Activated CD4-positive, alpha-beta T cell treated with anti-CD3 and anti-CD28 coated beads for 48 hours (primary cell): ENCODE measurements around the gene COL9A2.

Source experiments
- DNase-seq: peaks from one replicate; pipeline ENCODE4 v3.0.0-alpha.2; 2020

The COL9A2 gene

DNA sequence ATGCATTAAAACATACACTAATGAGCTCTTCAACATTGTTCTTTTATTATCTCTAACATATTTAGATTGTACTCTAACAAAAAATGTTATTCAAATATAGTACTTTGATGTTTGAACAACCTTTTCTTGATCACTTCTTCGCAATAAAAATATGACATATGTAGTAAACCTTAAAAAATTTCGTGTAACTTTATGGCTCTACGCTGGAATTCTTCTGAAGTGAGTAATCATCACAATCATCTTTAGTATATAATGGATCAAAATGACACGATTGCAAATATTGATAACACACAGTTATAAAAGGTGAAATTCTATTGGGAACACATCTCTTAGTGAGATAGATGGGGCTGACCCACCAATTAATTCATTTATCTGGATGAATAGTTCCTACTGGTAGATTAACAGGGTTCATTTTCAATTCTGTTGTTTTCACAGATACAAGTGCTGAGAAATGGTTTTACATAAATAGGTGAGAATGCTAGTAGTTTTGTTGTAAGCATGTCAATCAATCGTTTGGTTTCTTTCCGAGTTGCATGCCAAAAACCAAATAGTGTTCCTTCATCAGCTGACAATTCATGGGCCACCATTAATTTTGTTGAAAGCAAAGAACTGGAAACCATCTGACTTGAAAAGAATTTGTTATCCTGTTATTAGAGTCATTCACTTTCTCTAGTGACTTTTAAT lies 60.5 kb downstream of the COL9A2 start:
- no peak for DNase-seq

GRCh38 chr1:40255231-40255630 lies 61.9 kb downstream of the COL9A2 start:
- DNase-seq = no peak

DNA sequence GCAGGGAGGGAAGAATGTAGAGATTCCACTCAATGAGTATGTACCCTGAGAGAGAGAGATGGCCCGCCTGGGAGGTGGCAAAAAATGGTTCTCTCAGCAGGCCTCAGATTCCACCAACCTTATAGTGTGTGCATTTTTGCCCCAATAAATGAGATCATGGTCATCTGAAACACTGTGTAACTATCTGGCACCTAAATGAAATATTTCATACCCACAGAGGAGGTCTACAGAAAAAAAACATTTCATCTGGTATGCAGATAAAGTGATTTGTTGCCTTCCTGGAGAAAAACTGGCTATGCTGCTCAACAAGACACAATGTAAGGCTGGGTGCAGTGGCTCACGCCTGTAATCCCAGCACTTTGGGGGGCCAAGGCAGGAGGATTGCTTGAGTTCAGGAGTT lies 64.5 kb downstream of the COL9A2 start:
- DNase-seq = no peak

DNA sequence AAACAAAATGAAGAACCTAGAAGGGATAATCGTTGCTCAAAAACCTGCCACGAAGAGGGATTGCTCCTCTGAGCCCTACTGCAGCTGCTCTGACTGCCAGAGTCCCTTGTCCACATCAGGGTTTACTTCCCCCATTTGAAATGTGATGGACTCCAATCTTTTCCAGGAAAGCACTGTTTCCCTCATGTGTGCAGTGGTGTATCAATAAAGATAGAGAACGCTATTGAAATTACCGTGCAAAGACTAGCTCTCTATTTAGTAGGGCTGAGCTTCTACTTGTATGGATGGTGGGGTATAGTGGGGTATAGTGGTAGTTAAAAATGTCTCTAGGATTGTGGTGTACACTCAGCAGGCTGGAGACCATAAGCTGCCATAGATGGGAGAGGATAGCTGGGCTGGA lies 65.6 kb downstream of the COL9A2 start:
- DNase-seq = no peak
